ENCODE measurements around the gene BFSP2. TPM values are rescaled to one million over a fixed set of nuclear protein-coding genes. Genes with fewer than 3 reads are reported as not detected.

The BFSP2 gene
- total and polyA plus RNA-seq, 2 of the 4 experiments (the other 2 are of a cell fraction), result not detected

DNA sequence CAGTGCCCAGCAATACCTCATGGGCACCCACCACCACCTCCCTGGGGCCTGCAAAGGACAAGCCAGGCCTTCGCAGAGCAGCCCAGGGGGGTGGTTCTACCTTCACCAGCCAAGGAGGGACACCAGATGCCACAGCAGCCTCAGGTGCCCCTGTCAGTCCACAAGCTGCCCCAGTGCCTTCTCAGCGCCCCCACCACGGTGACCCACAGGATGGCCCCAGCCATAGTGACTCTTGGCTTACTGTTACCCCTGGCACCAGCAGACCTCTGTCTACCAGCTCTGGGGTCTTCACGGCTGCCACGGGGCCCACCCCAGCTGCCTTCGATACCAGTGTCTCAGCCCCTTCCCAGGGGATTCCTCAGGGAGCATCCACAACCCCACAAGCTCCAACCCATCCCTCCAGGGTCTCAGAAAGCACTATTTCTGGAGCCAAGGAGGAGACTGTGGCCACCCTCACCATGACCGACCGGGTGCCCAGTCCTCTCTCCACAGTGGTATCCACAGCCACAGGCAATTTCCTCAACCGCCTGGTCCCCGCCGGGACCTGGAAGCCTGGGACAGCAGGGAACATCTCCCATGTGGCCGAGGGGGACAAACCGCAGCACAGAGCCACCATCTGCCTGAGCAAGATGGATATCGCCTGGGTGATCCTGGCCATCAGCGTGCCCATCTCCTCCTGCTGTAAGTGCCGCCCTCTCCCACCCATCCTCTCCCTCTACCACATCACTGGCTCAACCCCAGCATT is 19.2 kb upstream of the BFSP2 start:
- Histone ChIP-seq H3K9me1 (ENCODE audit: insufficient read depth, low read length) (no peaks in the 10 kb centered on the region), H4K20me1 (ENCODE audit: insufficient read depth, low read length) (no peaks in the 10 kb centered on the region), H2AK9ac (replicated peaks; ENCODE audit: low read depth, low read length, poor library complexity) (peak overlapping the region; percentile 32), H3K4me3 (ENCODE audit: insufficient read depth, low read depth, low read length) (no peak overlapping the region), H3K23ac (ENCODE audit: low read depth, low read length) (no peak overlapping the region), H3K79me1 (ENCODE audit: low read depth in 1 of 2, low read length in 2 of 2) (peaks cover 0 to 3% of the 10 kb centered on the region in 2 experiments; a peak in 1 of 4 replicates), H3K14ac (replicated peaks; ENCODE audit: low read depth, low read length) (no peak overlapping the region), H3K9ac (ENCODE audit: low read depth, low read length) (no peak overlapping the region), H2BK20ac (ENCODE audit: low read depth, low read length) (no peak overlapping the region), H3K18ac (ENCODE audit: low read depth, low read length) (no peak overlapping the region), H2BK120ac (ENCODE audit: low read depth, low read length) (no peak overlapping the region), H3K56ac (ENCODE audit: extremely low read depth, insufficient read depth, low read length) (no peak overlapping the region), H4K5ac (ENCODE audit: low read depth, low read length) (no peak overlapping the region), H3K9me3 (ENCODE audit: control insufficient read depth, insufficient read depth, low read length) (no peaks in the 10 kb centered on the region), H3K27ac (ENCODE audit: insufficient read depth, low read length) (no peak overlapping the region), H3K4me2 (ENCODE audit: low read depth, low read length) (no peak overlapping the region), H3K36me3 (ENCODE audit: control insufficient read depth, insufficient read depth, low read length) (no peaks in the 10 kb centered on the region), H3K4me1 (ENCODE audit: control insufficient read depth, insufficient read depth, low read length) (0 out of 2 replicates have a peak, but pooled peaks cover 2% of the 10 kb centered on the region), H2BK15ac (ENCODE audit: low read depth, low read length) (no peak overlapping the region), H2BK5ac (ENCODE audit: low read depth, low read length, poor library complexity, severe bottlenecking) (no peak overlapping the region), H3K4ac (ENCODE audit: low read depth, low read length) (no peak overlapping the region; the same call in 1 of the 2 replicates), H4K91ac (ENCODE audit: insufficient read depth, low read depth, low read length) (no peak overlapping the region), H2AFZ (replicated peaks; ENCODE audit: low read length, poor library complexity) (no peak overlapping the region), H2AK5ac (ENCODE audit: low read depth, low read length) (no peak overlapping the region), H4K8ac (ENCODE audit: low read depth in 2 of 2, low read length in 2 of 2) (no peak overlapping the region), H3K27me3 (ENCODE audit: control insufficient read depth, insufficient read depth, low read length) (no peaks in the 10 kb centered on the region)
- POLR2A ChIA-PET (ENCODE audit: unreplicated experiment), result no interaction called here
- CTCF ChIA-PET, result interaction anchor here (0.9 to 1.2 kb wide), 3 partner anchors 15 to 339 kb away, joined by 3 to 5 read pairs (median 4); no protein-coding TSS in a partner anchor
- BruUV-seq (replicated peaks), result no TSS peak
- in situ Hi-C loops (cut with MboI; ENCODE audit: low sequenced_read_pairs), result no loop called here
- no peak for DNase-seq
- 97% methylated on average over 5 of the region's 16 CpGs; no CpG with 5 or more reads in 1 of the 2 experiments for WGBS, 2 experiments (ENCODE audit: extremely low coverage in 2 of 2, insufficient read length in 1 of 2)
- intact Hi-C loops (cut with micrococcal nuclease), result no loop called here
- no peak for ATAC-seq (ENCODE audit: low read depth)
- dilution Hi-C loops (cut with HindIII; ENCODE audit: low sequenced_read_pairs, unreplicated experiment), result no loop called here
- TF ChIP-seq NFE2L2 (IDR thresholded peaks at IDR 0.05; ENCODE audit: low read depth, low read length) (no peak), RAD21 (IDR thresholded peaks at IDR 0.05; ENCODE audit: low read length) (no peak), SMC3 (IDR thresholded peaks at IDR 0.05; ENCODE audit: low read depth, low read length) (no peak), POLR2A (IDR thresholded peaks at IDR 0.05; ENCODE audit: low read depth, low read length) (no peak), FOS (IDR thresholded peaks at IDR 0.05; ENCODE audit: low read depth, low read length) (no peak), RFX5 (IDR thresholded peaks at IDR 0.05; ENCODE audit: low read depth, low read length) (no peak), BHLHE40 (IDR thresholded peaks at IDR 0.05; ENCODE audit: low read depth, low read length) (no peak), CHD1 (IDR thresholded peaks at IDR 0.05; ENCODE audit: low read depth, low read length) (no peak), CEBPB (IDR thresholded peaks at IDR 0.05; ENCODE audit: low read depth, low read length) (no peak), MAFK (IDR thresholded peaks at IDR 0.05; ENCODE audit: low read depth, low read length) (no peak), RCOR1 (IDR thresholded peaks at IDR 0.05; ENCODE audit: insufficient replicate concordance, low read length) (no peak), MAZ (IDR thresholded peaks at IDR 0.05; ENCODE audit: borderline replicate concordance, low read depth, low read length) (no peak)
- TF ChIP-seq, protein P1, sequence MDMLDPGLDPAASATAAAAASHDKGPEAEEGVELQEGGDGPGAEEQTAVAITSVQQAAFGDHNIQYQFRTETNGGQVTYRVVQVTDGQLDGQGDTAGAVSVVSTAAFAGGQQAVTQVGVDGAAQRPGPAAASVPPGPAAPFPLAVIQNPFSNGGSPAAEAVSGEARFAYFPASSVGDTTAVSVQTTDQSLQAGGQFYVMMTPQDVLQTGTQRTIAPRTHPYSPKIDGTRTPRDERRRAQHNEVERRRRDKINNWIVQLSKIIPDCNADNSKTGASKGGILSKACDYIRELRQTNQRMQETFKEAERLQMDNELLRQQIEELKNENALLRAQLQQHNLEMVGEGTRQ (IDR thresholded peaks at IDR 0.05; ENCODE audit: low read depth, low read length), result no peak
- TF ChIP-seq, protein P2, sequence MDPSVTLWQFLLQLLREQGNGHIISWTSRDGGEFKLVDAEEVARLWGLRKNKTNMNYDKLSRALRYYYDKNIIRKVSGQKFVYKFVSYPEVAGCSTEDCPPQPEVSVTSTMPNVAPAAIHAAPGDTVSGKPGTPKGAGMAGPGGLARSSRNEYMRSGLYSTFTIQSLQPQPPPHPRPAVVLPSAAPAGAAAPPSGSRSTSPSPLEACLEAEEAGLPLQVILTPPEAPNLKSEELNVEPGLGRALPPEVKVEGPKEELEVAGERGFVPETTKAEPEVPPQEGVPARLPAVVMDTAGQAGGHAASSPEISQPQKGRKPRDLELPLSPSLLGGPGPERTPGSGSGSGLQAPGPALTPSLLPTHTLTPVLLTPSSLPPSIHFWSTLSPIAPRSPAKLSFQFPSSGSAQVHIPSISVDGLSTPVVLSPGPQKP (IDR thresholded peaks at IDR 0.05; ENCODE audit: borderline replicate concordance, low read depth, low read length), result no peak
- TF ChIP-seq, protein P3, sequence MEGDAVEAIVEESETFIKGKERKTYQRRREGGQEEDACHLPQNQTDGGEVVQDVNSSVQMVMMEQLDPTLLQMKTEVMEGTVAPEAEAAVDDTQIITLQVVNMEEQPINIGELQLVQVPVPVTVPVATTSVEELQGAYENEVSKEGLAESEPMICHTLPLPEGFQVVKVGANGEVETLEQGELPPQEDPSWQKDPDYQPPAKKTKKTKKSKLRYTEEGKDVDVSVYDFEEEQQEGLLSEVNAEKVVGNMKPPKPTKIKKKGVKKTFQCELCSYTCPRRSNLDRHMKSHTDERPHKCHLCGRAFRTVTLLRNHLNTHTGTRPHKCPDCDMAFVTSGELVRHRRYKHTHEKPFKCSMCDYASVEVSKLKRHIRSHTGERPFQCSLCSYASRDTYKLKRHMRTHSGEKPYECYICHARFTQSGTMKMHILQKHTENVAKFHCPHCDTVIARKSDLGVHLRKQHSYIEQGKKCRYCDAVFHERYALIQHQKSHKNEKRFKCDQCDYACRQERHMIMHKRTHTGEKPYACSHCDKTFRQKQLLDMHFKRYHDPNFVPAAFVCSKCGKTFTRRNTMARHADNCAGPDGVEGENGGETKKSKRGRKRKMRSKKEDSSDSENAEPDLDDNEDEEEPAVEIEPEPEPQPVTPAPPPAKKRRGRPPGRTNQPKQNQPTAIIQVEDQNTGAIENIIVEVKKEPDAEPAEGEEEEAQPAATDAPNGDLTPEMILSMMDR (conservative IDR thresholded peaks at IDR 0.05; ENCODE audit: low read depth, low read length), result no peak
